GM23338 (cell line): Measurements from ENCODE around the gene SEZ6. TPM values are rescaled to one million over a fixed set of nuclear protein-coding genes. Genes with fewer than 3 reads are reported as not detected.
A peak's percentile ranks its signal among the peaks of the same experiment; 100 is the strongest.

Source experiments
- ATAC-seq: fragments of 200-7000 bp; cut with Tn5 transposase; 3 replicates; pipeline ENCODE4 v1.9.1; 2020
- DNase-seq: peaks from one replicate; pipeline ENCODE4 v3.0.0-alpha.2; 2015; ENCODE audit warnings: low spot score
- H2AFZ ChIP-seq: fragments of 200-600 bp; sonication (generic); 2 replicates; pipeline ENCODE4 v1.8.0; 2016; ENCODE audit warnings: antibody characterized with exemption, mild to moderate bottlenecking, moderate library complexity
- H3F3A ChIP-seq: fragments of 200-600 bp; sonication (generic); replicated peaks from 2 replicates; pipeline ENCODE4 v1.8.0; 2017; ENCODE audit warnings: antibody characterized with exemption, mixed run types, low read depth
- H3K27ac ChIP-seq: fragments of 200-600 bp; sonication (generic); 2 replicates; pipeline ENCODE4 v1.6.1; 2016; ENCODE audit warnings: low read depth
- H3K27me3 ChIP-seq: fragments of 200-600 bp; sonication (generic); 2 replicates; pipeline ENCODE4 v1.8.0; 2016; ENCODE audit warnings: mild to moderate bottlenecking, mixed run types, moderate library complexity; ENCODE audit not compliant: insufficient read depth
- H3K36me3 ChIP-seq: fragments of 200-600 bp; sonication (generic); 2 replicates; pipeline ENCODE4 v1.8.0; 2016; ENCODE audit warnings: mild to moderate bottlenecking; ENCODE audit not compliant: insufficient read depth
- H3K4me1 ChIP-seq: fragments of 200-600 bp; sonication (generic); 2 replicates; pipeline ENCODE4 v1.8.0; 2016; ENCODE audit warnings: mild to moderate bottlenecking, moderate library complexity; ENCODE audit not compliant: insufficient read depth
- H3K4me2 ChIP-seq: fragments of 200-600 bp; sonication (generic); 2 replicates; pipeline ENCODE4 v1.7.1; 2017; ENCODE audit warnings: mixed run types
- H3K4me3 ChIP-seq: fragments of 200-600 bp; sonication (generic); 2 replicates; pipeline ENCODE4 v1.6.1; 2016; ENCODE audit warnings: mixed run types
- H3K79me2 ChIP-seq: fragments of 200-600 bp; sonication (generic); replicated peaks from 2 replicates; pipeline ENCODE4 v1.8.0; 2017; ENCODE audit warnings: mild to moderate bottlenecking; ENCODE audit not compliant: insufficient read depth
- H3K9me2 ChIP-seq: fragments of 200-600 bp; sonication (generic); 2 replicates; pipeline ENCODE4 v1.8.0; 2017; ENCODE audit not compliant: insufficient read depth
- H4K20me1 ChIP-seq: fragments of 200-600 bp; sonication (generic); replicated peaks from 2 replicates; pipeline ENCODE4 v1.8.0; 2017; ENCODE audit warnings: mild to moderate bottlenecking; ENCODE audit not compliant: insufficient read depth
- H3K27ac Mint-ChIP-seq: 2 replicates; pipeline ENCODE4 v1.8.0; 2020; ENCODE audit warnings: inconsistent platforms, mild to moderate bottlenecking, moderate library complexity, mixed read lengths
- H3K27me3 Mint-ChIP-seq: 3 replicates; pipeline ENCODE4 v1.8.0; 2022; ENCODE audit warnings: low read depth, mild to moderate bottlenecking, moderate library complexity, mixed read lengths, inconsistent platforms; ENCODE audit not compliant: insufficient read depth, poor library complexity
- H3K36me3 Mint-ChIP-seq: 3 replicates; pipeline ENCODE4 v1.8.0; 2021; ENCODE audit warnings: low read depth, mild to moderate bottlenecking, inconsistent platforms, moderate library complexity, mixed read lengths
- H3K4me1 Mint-ChIP-seq: 3 replicates; pipeline ENCODE4 v1.8.0; 2020; ENCODE audit warnings: mild to moderate bottlenecking, inconsistent platforms, mixed read lengths
- H3K4me3 Mint-ChIP-seq: 3 replicates; pipeline ENCODE4 v1.8.0; 2021; ENCODE audit warnings: moderate library complexity, mild to moderate bottlenecking, inconsistent platforms, mixed read lengths
- H3K9me3 Mint-ChIP-seq: 3 replicates; pipeline ENCODE4 v1.8.0; 2020; ENCODE audit warnings: moderate library complexity, mild to moderate bottlenecking, inconsistent platforms, mixed read lengths
- CREB1 ChIP-seq: fragments of 250-450 bp; sonication (Bioruptor Pico); IDR thresholded peaks from 2 replicates; pipeline ENCODE4 v1.5.0; 2020; ENCODE audit warnings: low read depth, mild to moderate bottlenecking, moderate library complexity
- CTCF ChIP-seq, 2 experiments: fragments of 200-600 bp in 1 of 2; sonication (generic) in 1 of 2; conservative IDR thresholded peaks; 2 replicates each; pipeline versions ENCODE4 v1.5.1 to v1.6.1; 2016 to 2017; ENCODE audit warnings: antibody characterized with exemption in 2 of 2, low read depth in 2 of 2, mild to moderate bottlenecking in 2 of 2, moderate library complexity in 1 of 2
- ETS1 ChIP-seq: IDR thresholded peaks from 2 replicates; pipeline ENCODE4 v1.6.1; 2016; ENCODE audit warnings: antibody characterized with exemption
- EZH2 ChIP-seq: fragments of 200-600 bp; sonication (generic); IDR thresholded peaks from one replicate; pipeline ENCODE4 v1.8.0; 2017; ENCODE audit warnings: antibody characterized with exemption, mild to moderate bottlenecking, low read depth; ENCODE audit not compliant: unreplicated experiment
- EZH2phosphoT487 ChIP-seq: fragments of 200-600 bp; sonication (generic); IDR thresholded peaks from one replicate; pipeline ENCODE4 v1.8.1; 2018; ENCODE audit warnings: antibody characterized with exemption; ENCODE audit not compliant: unreplicated experiment
- JUNB ChIP-seq: IDR thresholded peaks from one replicate; pipeline ENCODE4 v1.6.1; 2016; ENCODE audit warnings: antibody characterized with exemption; ENCODE audit not compliant: unreplicated experiment
- NANOG ChIP-seq: IDR thresholded peaks from 2 replicates; pipeline ENCODE4 v1.6.1; 2016; ENCODE audit warnings: antibody characterized with exemption, borderline replicate concordance
- POLR2AphosphoS5 ChIP-seq: IDR thresholded peaks from 2 replicates; pipeline ENCODE4 v1.6.1; 2016; ENCODE audit warnings: antibody characterized with exemption, low read depth
- REST ChIP-seq: IDR thresholded peaks from one replicate; pipeline ENCODE4 v1.6.1; 2018; ENCODE audit warnings: antibody characterized with exemption; ENCODE audit not compliant: unreplicated experiment
- STAT1 ChIP-seq: IDR thresholded peaks from one replicate; pipeline ENCODE4 v1.6.1; 2016; ENCODE audit warnings: antibody characterized with exemption; ENCODE audit not compliant: unreplicated experiment
- ZNF114 ChIP-seq: fragments of 250-450 bp; sonication (Bioruptor Pico); IDR thresholded peaks from 2 replicates; pipeline ENCODE4 v1.5.0; 2020; ENCODE audit warnings: mild to moderate bottlenecking, moderate library complexity
- ZNF331 ChIP-seq: fragments of 250-450 bp; sonication (Bioruptor Pico); IDR thresholded peaks from 2 replicates; pipeline ENCODE4 v1.5.0; 2020; ENCODE audit warnings: low read depth, mild to moderate bottlenecking, moderate library complexity
- ZNF462 ChIP-seq: fragments of 250-450 bp; sonication (Bioruptor Pico); IDR thresholded peaks from 2 replicates; pipeline ENCODE4 v1.5.0; 2020; ENCODE audit warnings: mild to moderate bottlenecking, moderate library complexity
- polyA plus RNA-seq: library from polyadenylated mRNA; unstranded; fragments of >200 nt; fragmentation: Nextera tagmentation; extraction: Ambion mirVana; gene quantifications from 2 replicates; pipeline ENCODE4 v1.2.1, GENCODE V29; 2016
- total RNA-seq: library from RNA; depleted of rRNA; stranded (reverse); fragments of >200 nt; shearing (Covaris generic); gene quantifications from 2 replicates; pipeline ENCODE4 v1.2.3, GENCODE V29; 2014

Gene SEZ6
- total and polyA plus RNA-seq, 2 experiments from 2014 or later = 1.0 to 6.5 TPM

GRCh38 chr17:29000973-29001372 is 4.9 kb downstream of the SEZ6 start:
- Mint-ChIP-seq H3K4me1 (peaks cover 61% of the 10 kb centered on the region), H3K27me3 (peaks cover 50% of the 10 kb centered on the region), H3K36me3 (no peaks in the 10 kb centered on the region), H3K27ac (no peak overlapping the region), H3K9me3 (no peaks in the 10 kb centered on the region; the same call in 2 of the 3 replicates), H3K4me3 (no peak overlapping the region)
- Histone ChIP-seq H3K36me3 (no peaks in the 10 kb centered on the region), H3K4me2 (peak overlapping the region; percentile 73), H3K27me3 (peaks cover 24% of the 10 kb centered on the region), H4K20me1 (no peaks in the 10 kb centered on the region), H3K4me3 (no peak overlapping the region), H3K27ac (no peak overlapping the region), H3K9me2 (no peaks in the 10 kb centered on the region), H3F3A (no peaks in the 10 kb centered on the region; the same call in 1 of the 2 replicates), H2AFZ (no peak overlapping the region), H3K79me2 (no peaks in the 10 kb centered on the region), H3K4me1 (peaks cover 45% of the 10 kb centered on the region)
- TF ChIP-seq POLR2AphosphoS5 (no peak), STAT1 (no peak), NANOG (no peak), CTCF (conservative IDR thresholded peaks at IDR 0.05; ENCODE audit: low read depth in 2 of 2) (no peak), EZH2phosphoT487 (no peak), REST (no peak), CREB1 (CRISPR knock-in tag) (no peak), ETS1 (no peak), ZNF331 (CRISPR knock-in tag) (no peak), ZNF462 (CRISPR knock-in tag) (no peak), JUNB (no peak), EZH2 (no peak), ZNF114 (no peak)
- ATAC-seq (no peak), DNase-seq (no peak)
